MM.1S (cell line): Measurements from ENCODE around the gene SPACA6.

Experiments
- DNase-seq: peaks from one replicate; pipeline ENCODE4 v3.0.0-alpha.2; 2015
- H2AFZ ChIP-seq: fragments of 300-600 bp; sonication (generic); 2 replicates; pipeline ENCODE4 v1.6.0; 2016; ENCODE audit warnings: antibody characterized with exemption, low read length
- H3F3A ChIP-seq: fragments of 300-600 bp; sonication (generic); 2 replicates; pipeline ENCODE4 v1.6.1; 2016; ENCODE audit warnings: mild to moderate bottlenecking, antibody characterized with exemption, low read length, moderate library complexity, mixed read lengths; ENCODE audit not compliant: insufficient read depth
- H3K27ac ChIP-seq: fragments of 300-600 bp; sonication (generic); 2 replicates; pipeline ENCODE4 v1.5.1; 2016; ENCODE audit warnings: mild to moderate bottlenecking, low read length
- H3K27me3 ChIP-seq: fragments of 300-600 bp; sonication (generic); replicated peaks from 2 replicates; pipeline ENCODE4 v1.6.0; 2016; ENCODE audit warnings: low read length; ENCODE audit not compliant: insufficient read depth
- H3K36me3 ChIP-seq: fragments of 300-600 bp; sonication (generic); replicated peaks from 2 replicates; pipeline ENCODE4 v1.6.1; 2016; ENCODE audit warnings: mild to moderate bottlenecking, low read length, mixed read lengths; ENCODE audit not compliant: insufficient read depth
- H3K4me1 ChIP-seq: fragments of 300-600 bp; sonication (generic); 2 replicates; pipeline ENCODE4 v1.6.1; 2016; ENCODE audit warnings: low read length, mixed read lengths
- H3K4me2 ChIP-seq: fragments of 300-600 bp; sonication (generic); 2 replicates; pipeline ENCODE4 v1.6.0; 2016; ENCODE audit warnings: low read depth, low read length
- H3K4me3 ChIP-seq: fragments of 300-600 bp; sonication (generic); 2 replicates; pipeline ENCODE4 v1.5.1; 2016; ENCODE audit warnings: low read length, mixed read lengths
- H3K79me2 ChIP-seq: fragments of 300-600 bp; sonication (generic); 2 replicates; pipeline ENCODE4 v1.6.1; 2016; ENCODE audit warnings: mixed run types, low read length, mixed read lengths
- H3K9ac ChIP-seq: fragments of 300-600 bp; sonication (generic); 2 replicates; pipeline ENCODE4 v1.6.1; 2016; ENCODE audit warnings: low read length, mixed read lengths
- H3K9me2 ChIP-seq: fragments of 300-600 bp; sonication (generic); replicated peaks from 2 replicates; pipeline ENCODE4 v1.6.1; 2016; ENCODE audit warnings: mild to moderate bottlenecking, low read length, mixed read lengths; ENCODE audit not compliant: insufficient read depth
- H3K9me3 ChIP-seq: fragments of 300-600 bp; sonication (generic); replicated peaks from 2 replicates; pipeline ENCODE4 v1.6.1; 2016; ENCODE audit warnings: mild to moderate bottlenecking, low read length, mixed read lengths; ENCODE audit not compliant: insufficient read depth
- H4K20me1 ChIP-seq: fragments of 300-600 bp; sonication (generic); 2 replicates; pipeline ENCODE4 v1.6.1; 2016; ENCODE audit warnings: mild to moderate bottlenecking, low read length, moderate library complexity, mixed read lengths; ENCODE audit not compliant: insufficient read depth
- CTCF ChIP-seq: fragments of 300-600 bp; sonication (generic); IDR thresholded peaks from 2 replicates; pipeline ENCODE4 v1.5.1; 2016; ENCODE audit warnings: antibody characterized with exemption, low read length, mixed read lengths
- EZH2 ChIP-seq: fragments of 300-600 bp; sonication (generic); optimal IDR thresholded peaks from 2 replicates; pipeline ENCODE3; 2017; ENCODE audit warnings: low read depth, mild to moderate bottlenecking, antibody characterized with exemption, low read length, mixed read lengths
- EZH2phosphoT487 ChIP-seq: fragments of 300-600 bp; sonication (generic); IDR thresholded peaks from 2 replicates; pipeline ENCODE4 v1.6.1; 2018; ENCODE audit warnings: antibody characterized with exemption, low read length

SPACA6 gene

GRCh38 chr19:51729781-51730180, 36.7 kb downstream of the SPACA6 start:
- no peak for TF ChIP-seq EZH2
- TF ChIP-seq CTCF = no peak
- no peak for TF ChIP-seq EZH2phosphoT487
- no peaks in the 10 kb centered on the region for H4K20me1 ChIP-seq
- H3K36me3 ChIP-seq = no peaks in the 10 kb centered on the region
- no peak for DNase-seq
- no peak overlapping the region for H2AFZ ChIP-seq
- H3K27ac ChIP-seq = no peak overlapping the region
- H3K4me1 ChIP-seq = no peaks in the 10 kb centered on the region
- no peak overlapping the region for H3K4me2 ChIP-seq
- no peaks in the 10 kb centered on the region for H3K27me3 ChIP-seq
- no peak overlapping the region for H3K4me3 ChIP-seq
- H3K79me2 ChIP-seq = no peaks in the 10 kb centered on the region
- no peaks in the 10 kb centered on the region for H3F3A ChIP-seq
- no peaks in the 10 kb centered on the region for H3K9me3 ChIP-seq
- H3K9me2 ChIP-seq = no peaks in the 10 kb centered on the region
- no peak overlapping the region for H3K9ac ChIP-seq

- Histone ChIP-seq H3K4me1 (no peaks in the 10 kb centered on the region), H3K9me2 (no peaks in the 10 kb centered on the region), H3K36me3 (no peaks in the 10 kb centered on the region), H4K20me1 (no peaks in the 10 kb centered on the region), H3K27ac (no peak overlapping the region), H3K79me2 (no peaks in the 10 kb centered on the region), H3K4me2 (no peak overlapping the region), H3K9ac (no peak overlapping the region), H2AFZ (no peak overlapping the region), H3K27me3 (no peaks in the 10 kb centered on the region), H3K9me3 (no peaks in the 10 kb centered on the region), H3K4me3 (no peak overlapping the region), H3F3A (no peaks in the 10 kb centered on the region)
- no peak for DNase-seq
- TF ChIP-seq EZH2phosphoT487 = no peak
- TF ChIP-seq CTCF = no peak
- TF ChIP-seq EZH2 = no peak
Observed at GRCh38 chr19:51733742-51734522, 40.8 kb downstream of the SPACA6 start.

- no peak overlapping the region for H2AFZ ChIP-seq
- H3K79me2 ChIP-seq = no peaks in the 10 kb centered on the region
- no peaks in the 10 kb centered on the region for H3K36me3 ChIP-seq
- no peak for TF ChIP-seq CTCF
- TF ChIP-seq EZH2phosphoT487 = no peak
- no peak for TF ChIP-seq EZH2
- no peak overlapping the region for H3K27ac ChIP-seq
- H3K9ac ChIP-seq = no peak overlapping the region
- H3F3A ChIP-seq = no peaks in the 10 kb centered on the region
- H3K4me2 ChIP-seq = no peak overlapping the region
- H3K4me3 ChIP-seq = no peak overlapping the region
- no peaks in the 10 kb centered on the region for H3K4me1 ChIP-seq
- no peaks in the 10 kb centered on the region for H4K20me1 ChIP-seq
- no peaks in the 10 kb centered on the region for H3K9me2 ChIP-seq
- DNase-seq = no peak
- H3K27me3 ChIP-seq = no peaks in the 10 kb centered on the region
- H3K9me3 ChIP-seq = no peaks in the 10 kb centered on the region
Observed at GRCh38 chr19:51735759-51736449, 42.8 kb downstream of the SPACA6 start.
